ENCODE data around the gene KIFAP3. TPM values are rescaled to one million over a fixed set of nuclear protein-coding genes. Genes with fewer than 3 reads are reported as not detected.

Gene KIFAP3
- total RNA-seq, 1 experiment from 2014 or later, result 20.0 TPM

GRCh38 chr1:169891539-169891885 is 183.0 kb downstream of the KIFAP3 start:
- H3K36me3 ChIP-seq (ENCODE audit: control insufficient read depth, insufficient read depth, low read length), result peaks cover 18% of the 10 kb centered on the region
- ATAC-seq (no peak), DNase-seq (ENCODE audit: low read depth, low spot score) (no peak)
- H3K27me3 ChIP-seq (ENCODE audit: control insufficient read depth, insufficient read depth, low read length), result no peaks in the 10 kb centered on the region
- peak overlapping the region; percentile 100 for H3K27ac ChIP-seq (ENCODE audit: low read length)
- TF ChIP-seq POLR2AphosphoS5 (IDR thresholded peaks at IDR 0.05; ENCODE audit: low read depth, low read length) (no peak), TCF7L2 (IDR thresholded peaks at IDR 0.05; ENCODE audit: low read depth, low read length) (no peak), REST (IDR thresholded peaks at IDR 0.05; ENCODE audit: insufficient read depth in 1 of 2, low read depth in 2 of 2, low read length in 1 of 2) (no peak), SIN3A (IDR thresholded peaks at IDR 0.05; ENCODE audit: borderline replicate concordance, insufficient read depth, low read depth, low read length) (no peak)
- TF ChIP-seq, protein P1, sequence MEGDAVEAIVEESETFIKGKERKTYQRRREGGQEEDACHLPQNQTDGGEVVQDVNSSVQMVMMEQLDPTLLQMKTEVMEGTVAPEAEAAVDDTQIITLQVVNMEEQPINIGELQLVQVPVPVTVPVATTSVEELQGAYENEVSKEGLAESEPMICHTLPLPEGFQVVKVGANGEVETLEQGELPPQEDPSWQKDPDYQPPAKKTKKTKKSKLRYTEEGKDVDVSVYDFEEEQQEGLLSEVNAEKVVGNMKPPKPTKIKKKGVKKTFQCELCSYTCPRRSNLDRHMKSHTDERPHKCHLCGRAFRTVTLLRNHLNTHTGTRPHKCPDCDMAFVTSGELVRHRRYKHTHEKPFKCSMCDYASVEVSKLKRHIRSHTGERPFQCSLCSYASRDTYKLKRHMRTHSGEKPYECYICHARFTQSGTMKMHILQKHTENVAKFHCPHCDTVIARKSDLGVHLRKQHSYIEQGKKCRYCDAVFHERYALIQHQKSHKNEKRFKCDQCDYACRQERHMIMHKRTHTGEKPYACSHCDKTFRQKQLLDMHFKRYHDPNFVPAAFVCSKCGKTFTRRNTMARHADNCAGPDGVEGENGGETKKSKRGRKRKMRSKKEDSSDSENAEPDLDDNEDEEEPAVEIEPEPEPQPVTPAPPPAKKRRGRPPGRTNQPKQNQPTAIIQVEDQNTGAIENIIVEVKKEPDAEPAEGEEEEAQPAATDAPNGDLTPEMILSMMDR (IDR thresholded peaks at IDR 0.05), result no peak
- intact Hi-C loops (cut with micrococcal nuclease; ENCODE audit: unreplicated experiment), result no loop called here
- no peaks in the 10 kb centered on the region for H3K9me3 ChIP-seq (ENCODE audit: control insufficient read depth, insufficient read depth, low read depth, low read length)
- BruUV-seq (replicated peaks), result no TSS peak
- peak overlapping the region in 1 of 2 experiments; percentile 2; a peak in 1 of 4 replicates for H3K4me3 ChIP-seq (ENCODE audit: low read depth in 2 of 2, low read length in 2 of 2)
- ChIA-PET POLR2A (no interaction called here), CTCF (no interaction called here)
- peaks cover 28% of the 10 kb centered on the region for H3K4me1 ChIP-seq (ENCODE audit: control insufficient read depth, insufficient read depth, low read length)
- in situ Hi-C loops (cut with HindIII; ENCODE audit: low pct_unique_long_range_greater_than_20kb, low sequenced_read_pairs), result no loop called here

DNA sequence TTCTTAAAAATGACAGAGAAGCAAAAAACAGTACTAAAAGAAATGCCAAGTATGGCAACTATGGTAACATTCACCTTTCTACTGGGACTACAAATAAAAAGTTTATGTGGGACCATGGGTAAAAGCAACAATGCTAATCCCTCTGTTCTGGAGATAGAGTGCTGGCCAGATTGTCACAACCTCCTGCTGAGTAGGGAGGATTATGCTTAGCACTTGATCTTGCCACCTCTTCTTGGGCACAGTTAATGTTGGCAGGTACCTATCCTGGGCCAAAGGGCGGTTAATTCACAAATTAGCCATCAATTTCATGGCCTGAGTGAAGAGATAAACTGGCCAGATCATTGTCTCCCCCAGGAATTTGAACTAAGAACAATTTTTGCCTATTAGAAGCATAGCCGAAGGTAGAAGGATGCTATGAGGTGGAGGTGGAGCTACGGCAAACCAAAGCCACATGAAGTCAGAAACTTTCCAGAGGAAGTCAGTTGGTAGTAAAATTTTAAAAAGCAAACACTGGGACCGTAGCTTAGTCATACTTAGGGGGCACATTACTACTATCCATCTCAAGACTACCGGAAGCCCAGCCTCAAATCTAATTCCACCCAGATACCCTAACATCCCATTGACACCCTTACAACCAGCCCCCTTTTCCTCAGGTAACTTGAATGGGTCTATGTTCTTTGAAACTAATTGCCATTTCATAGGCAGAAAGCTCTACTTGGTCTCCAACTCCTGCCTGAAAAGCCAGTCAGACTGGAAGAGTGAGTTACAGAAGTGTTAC is 183.5 kb downstream of the KIFAP3 start:
- no peaks in the 10 kb centered on the region for H3K27me3 ChIP-seq (ENCODE audit: control insufficient read depth, insufficient read depth, low read length)
- TF ChIP-seq REST (IDR thresholded peaks at IDR 0.05; ENCODE audit: insufficient read depth in 1 of 2, low read depth in 2 of 2, low read length in 1 of 2) (no peak), TCF7L2 (IDR thresholded peaks at IDR 0.05; ENCODE audit: low read depth, low read length) (no peak), SIN3A (IDR thresholded peaks at IDR 0.05; ENCODE audit: borderline replicate concordance, insufficient read depth, low read depth, low read length) (no peak), POLR2AphosphoS5 (IDR thresholded peaks at IDR 0.05; ENCODE audit: low read depth, low read length) (no peak)
- TF ChIP-seq, protein P1 (IDR thresholded peaks at IDR 0.05), result no peak
- no peak for ATAC-seq
- POLR2A ChIA-PET, result no interaction called here
- BruUV-seq (replicated peaks), result no TSS peak
- no peak for DNase-seq (ENCODE audit: low read depth, low spot score)
- CTCF ChIA-PET, result no interaction called here
- H3K4me3 ChIP-seq (ENCODE audit: low read depth in 2 of 2, low read length in 2 of 2), result peak overlapping the region in 1 of 2 experiments; percentile 2; a peak in 1 of 4 replicates
- H3K36me3 ChIP-seq (ENCODE audit: control insufficient read depth, insufficient read depth, low read length), result peaks cover 18% of the 10 kb centered on the region
- no peaks in the 10 kb centered on the region for H3K9me3 ChIP-seq (ENCODE audit: control insufficient read depth, insufficient read depth, low read depth, low read length)
- peaks cover 28% of the 10 kb centered on the region for H3K4me1 ChIP-seq (ENCODE audit: control insufficient read depth, insufficient read depth, low read length)
- intact Hi-C loops (cut with micrococcal nuclease; ENCODE audit: unreplicated experiment) (no loop called here), in situ Hi-C loops (cut with HindIII; ENCODE audit: low pct_unique_long_range_greater_than_20kb, low sequenced_read_pairs) (no loop called here)
- peak overlapping the region; percentile 100 for H3K27ac ChIP-seq (ENCODE audit: low read length)
